GM21737 (cell line): ENCODE results near the gene HIVEP3.
"Not testable (repeated sequence)": the region's sequence is repeated elsewhere in the genome, so short reads cannot be mapped to it uniquely, and the experiment has no call there.

ENCODE experiments used
- ATAC-seq: cut with Tn5 transposase; IDR thresholded peaks from one replicate; pipeline ENCODE4 v1.9.1; 2021; ENCODE audit warnings: mild to moderate bottlenecking, moderate library complexity; ENCODE audit not compliant: unreplicated experiment

HIVEP3 gene

DNA sequence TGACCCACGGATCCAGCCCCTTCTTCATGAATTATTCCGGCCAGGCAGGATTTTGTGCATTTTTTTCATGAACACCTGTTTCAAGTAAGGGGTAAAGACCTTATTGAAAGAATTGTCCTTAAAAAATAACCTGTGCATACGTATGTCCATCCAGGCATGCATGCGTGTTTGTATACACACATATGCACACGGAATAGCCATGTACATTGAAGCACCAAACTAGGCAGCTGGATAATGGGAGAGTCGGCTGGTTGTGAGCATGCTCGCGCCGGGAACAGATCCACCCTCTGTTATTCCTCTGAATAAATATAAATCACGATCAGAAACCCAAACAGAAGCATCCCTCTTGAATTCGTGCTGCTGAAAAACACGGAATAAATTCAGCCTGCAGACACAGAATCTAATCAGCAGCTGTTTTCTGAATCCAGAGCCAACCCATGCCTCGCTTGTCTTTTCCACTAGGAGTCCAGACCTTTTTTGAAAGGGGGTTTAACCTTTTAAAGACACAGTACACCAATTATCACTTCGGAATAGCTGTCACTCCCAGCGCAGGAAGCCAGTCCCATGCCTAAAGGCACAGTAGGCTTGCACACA, at the start of gene HIVEP3:
HIVEP3 (minus strand) TSS at position 473 of the 594 bp plus-strand sequence.
- ATAC-seq: no peak

GRCh38 chr1:41964400-41964799, 45.7 kb upstream of the HIVEP3 start:
- no peak for ATAC-seq

DNA sequence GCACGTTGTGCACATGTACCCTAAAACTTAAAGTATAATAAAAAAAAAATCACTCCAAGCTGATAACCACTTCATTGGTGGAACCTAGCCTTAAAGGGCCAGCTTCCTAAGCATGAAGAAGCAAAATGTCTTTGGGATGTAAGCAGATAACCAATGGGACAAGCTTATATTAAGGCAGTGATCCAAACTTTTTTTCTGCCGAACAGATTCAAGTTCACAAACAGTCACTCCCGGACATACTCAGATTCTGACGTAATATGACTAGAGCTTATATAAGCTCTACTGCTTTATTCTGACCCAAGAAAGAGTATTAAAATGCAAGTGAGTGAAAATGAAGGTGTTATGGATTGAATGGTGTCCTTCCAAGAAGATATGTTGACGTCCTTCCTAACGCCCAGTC, 44.9 kb upstream of the HIVEP3 start:
- ATAC-seq: no peak

DNA sequence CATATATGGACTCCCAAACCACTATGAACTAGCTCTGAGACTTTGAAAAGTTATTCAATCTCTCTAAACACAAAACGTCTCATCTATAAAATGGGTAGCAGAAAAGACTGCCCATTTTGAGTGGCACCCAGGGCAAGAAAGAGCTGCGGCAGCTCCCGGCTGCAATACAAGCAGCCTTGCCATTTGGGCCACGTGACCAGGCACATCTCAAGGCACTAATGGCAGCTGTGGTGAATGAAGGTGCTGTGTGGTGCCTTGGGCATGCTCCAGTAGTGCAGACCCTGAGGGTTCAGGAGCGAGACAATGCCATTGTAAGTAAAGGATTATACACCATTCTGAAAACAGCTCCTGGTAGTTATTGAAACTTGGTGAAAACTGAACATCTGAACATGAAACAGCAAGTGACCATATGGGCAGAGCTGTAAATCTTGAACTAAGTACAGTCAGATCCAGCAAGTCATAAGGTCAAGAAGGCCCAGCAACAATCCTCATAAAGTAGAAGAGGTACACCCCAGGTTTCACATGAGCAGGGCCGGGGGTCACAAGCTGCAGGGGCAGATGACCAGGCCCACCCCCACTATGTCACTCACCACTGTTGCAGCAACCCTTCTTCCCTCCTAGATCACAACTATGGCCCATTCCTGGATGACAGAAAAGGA, 39.4 kb upstream of the HIVEP3 start:
- ATAC-seq: no peak

- no peak for ATAC-seq
Measured at GRCh38 chr1:41957568-41957967, 38.8 kb upstream of the HIVEP3 start.

GRCh38 chr1:41955461-41956159, 36.9 kb upstream of the HIVEP3 start:
- peak; percentile 75 for ATAC-seq

DNA sequence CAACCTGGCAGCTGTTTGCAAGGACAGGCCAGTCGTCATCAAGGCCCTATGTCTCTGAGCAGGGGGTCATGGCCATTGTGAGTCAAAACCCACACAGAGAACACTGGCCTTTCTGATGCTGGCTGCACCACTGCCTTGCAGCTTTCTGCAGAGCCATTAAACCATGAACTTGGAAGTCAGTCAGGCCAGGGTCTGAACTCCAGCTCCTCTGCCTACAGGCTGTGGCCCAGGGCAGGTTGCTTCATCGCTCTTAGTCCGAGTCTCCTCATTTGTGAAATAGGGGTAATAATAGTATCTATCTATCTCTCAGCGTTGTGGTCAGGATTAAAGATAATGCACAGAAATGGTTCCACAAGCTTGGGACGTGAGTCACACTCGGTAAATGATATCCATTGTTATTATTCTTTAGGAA, 35.8 kb upstream of the HIVEP3 start:
- no peak for ATAC-seq

- ATAC-seq: no peak
Measured at GRCh38 chr1:41953291-41953690, 34.6 kb upstream of the HIVEP3 start.

GRCh38 chr1:41952208-41952607, 33.5 kb upstream of the HIVEP3 start:
- no peak for ATAC-seq

GRCh38 chr1:41951492-41951891, 32.8 kb upstream of the HIVEP3 start:
- not testable (repeated sequence) for ATAC-seq

DNA sequence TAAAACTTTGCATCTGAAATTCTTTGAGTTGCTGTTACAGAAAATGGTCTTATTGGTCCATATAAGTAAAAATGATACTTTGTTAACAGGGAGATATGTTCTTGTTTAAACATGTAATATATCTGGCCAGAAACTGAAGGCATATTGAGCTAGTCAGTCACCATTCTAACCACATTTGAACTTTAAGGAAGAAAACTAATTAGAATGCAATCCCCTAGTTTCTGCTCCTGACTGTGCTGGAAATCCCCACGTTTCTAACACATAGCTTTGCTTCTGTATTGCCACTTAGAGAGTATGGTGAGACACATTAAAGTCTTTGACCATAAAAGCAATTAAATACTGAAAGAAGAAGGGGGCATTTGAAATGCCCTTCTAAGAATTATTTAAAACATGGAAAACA, 32.1 kb upstream of the HIVEP3 start:
- no peak for ATAC-seq

- ATAC-seq: not testable (repeated sequence)
Measured at GRCh38 chr1:41945946-41946345, 27.2 kb upstream of the HIVEP3 start.

GRCh38 chr1:41943717-41944116, 25.0 kb upstream of the HIVEP3 start:
- ATAC-seq: no peak

- no peak for ATAC-seq
Measured at GRCh38 chr1:41942278-41942677, 23.6 kb upstream of the HIVEP3 start.

DNA sequence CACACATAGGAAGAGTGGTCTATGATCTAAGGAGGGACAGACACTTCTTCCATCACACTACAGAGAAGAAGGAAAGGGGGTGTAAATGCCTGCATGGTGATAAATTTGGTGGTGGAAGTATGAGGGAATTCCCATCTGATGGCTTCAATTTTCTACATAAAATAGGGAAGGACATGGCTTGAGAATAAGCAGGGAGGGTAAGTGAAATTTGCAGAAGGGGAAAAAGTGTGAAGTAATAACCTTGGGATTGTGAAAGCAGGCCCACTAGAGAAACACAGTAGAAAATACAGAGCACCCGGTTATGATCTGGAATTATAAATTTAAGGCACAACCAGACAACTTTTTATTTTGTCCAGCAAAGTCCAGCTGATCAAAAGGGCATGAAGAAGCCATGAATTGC, 22.7 kb upstream of the HIVEP3 start:
- no peak for ATAC-seq

DNA sequence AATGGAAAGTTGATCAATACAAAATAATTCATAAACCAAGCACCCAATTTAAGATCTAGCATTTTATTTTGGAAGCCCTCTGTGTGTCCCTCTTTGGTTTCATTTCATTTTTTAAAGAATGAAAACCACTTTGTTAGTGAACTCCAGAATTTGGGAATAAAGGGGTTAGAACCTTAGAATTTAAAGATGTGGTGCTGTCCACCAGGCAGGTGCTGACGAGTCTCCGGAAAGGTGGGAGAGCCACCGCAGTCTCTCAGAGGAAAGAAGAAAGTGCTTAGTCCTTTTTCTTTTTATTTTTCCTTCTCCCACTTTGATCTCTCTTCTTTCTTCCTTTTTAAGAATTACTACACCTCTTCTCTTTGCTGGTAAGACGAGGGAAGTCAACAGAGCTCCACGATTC, 20.5 kb upstream of the HIVEP3 start:
- no peak for ATAC-seq

DNA sequence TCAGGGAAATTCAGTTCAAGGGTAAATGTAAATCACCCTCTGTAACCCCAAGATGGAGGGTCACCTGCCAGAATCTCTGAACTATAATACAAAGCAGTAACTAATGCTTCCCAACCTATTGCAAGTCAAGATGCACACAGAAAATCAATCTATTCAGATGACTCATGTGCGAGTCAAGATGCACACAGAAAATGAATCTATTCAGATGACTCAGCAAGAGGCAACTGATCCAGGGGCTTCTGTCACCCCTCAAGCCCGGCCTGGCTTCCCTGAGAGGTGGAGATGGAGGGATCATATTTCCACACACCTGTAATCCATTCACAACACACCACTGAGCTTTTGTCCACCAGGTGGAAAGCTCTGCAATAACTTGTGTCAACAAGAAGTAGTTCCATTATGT, 17.4 kb upstream of the HIVEP3 start:
- no peak for ATAC-seq

GRCh38 chr1:41935226-41935625, 16.5 kb upstream of the HIVEP3 start:
- no peak for ATAC-seq

DNA sequence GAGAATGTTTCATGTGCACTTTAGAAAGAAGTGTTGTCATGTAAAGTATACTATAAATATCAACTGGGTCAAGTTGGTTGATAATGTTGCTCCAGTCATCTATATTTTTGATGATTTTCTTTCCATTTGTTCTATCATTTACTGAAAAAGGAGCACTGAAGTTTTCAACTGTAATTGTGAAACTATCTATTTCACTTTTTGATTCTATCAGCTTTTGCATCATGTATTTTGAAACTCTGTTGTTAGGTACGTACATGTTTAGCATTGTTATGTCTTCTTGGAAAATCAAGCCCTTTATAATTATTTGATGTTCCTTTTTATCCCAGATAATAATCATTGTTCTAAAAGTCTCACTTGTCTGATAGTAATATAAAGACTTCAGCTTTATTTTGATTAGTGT, 14.4 kb upstream of the HIVEP3 start:
- ATAC-seq: no peak

DNA sequence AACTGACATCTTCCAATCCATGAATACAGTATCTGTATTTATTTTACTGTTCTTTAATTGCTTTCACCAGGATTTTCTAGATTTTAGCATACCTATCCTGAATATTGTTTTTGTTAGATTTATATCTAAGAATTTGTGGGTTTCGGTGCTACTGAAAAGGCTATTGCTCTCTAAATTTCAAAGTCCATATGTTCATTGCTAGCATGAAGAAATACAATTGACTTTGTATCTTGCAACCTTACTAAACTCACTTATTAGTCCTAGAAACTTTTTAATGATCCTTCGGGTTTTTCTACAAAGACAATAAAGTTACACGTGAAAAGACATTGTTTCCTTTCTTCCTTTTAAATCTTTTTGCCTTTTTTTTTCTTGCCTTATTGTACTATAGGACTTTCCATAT, 12.9 kb upstream of the HIVEP3 start:
- no peak for ATAC-seq

DNA sequence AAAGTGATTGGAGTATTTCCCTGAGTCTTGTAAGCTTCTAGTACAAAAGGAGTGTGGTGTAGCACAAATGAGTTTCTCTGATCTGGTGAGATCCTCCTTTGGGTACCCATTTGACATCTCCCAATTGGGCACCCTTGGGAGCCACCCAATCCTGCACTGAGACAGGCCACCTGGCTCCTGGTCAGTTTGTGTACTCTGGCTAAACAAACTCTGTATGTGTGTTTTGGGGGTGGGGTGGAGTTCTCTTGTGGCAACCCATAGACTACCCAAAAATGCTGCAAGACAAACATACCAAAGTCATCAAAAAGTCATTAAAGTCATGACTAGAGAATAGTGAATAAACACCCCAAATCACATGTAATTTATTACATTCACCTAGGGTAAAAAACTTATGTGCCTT, 8.4 kb upstream of the HIVEP3 start:
- ATAC-seq: no peak

GRCh38 chr1:41925712-41926111, 7.0 kb upstream of the HIVEP3 start:
- no peak for ATAC-seq
